Retinal pigment epithelial cell (primary cell): ENCODE results near the gene FURIN.

Source experiments
- DNase-seq: peaks from one replicate; pipeline ENCODE4 v3.0.0-alpha.2; 2010; ENCODE audit warnings: low read depth
- H3K4me3 ChIP-seq: 2 replicates; pipeline ENCODE4 v1.5.1; 2011; ENCODE audit warnings: mild to moderate bottlenecking, low read length, control low read depth, moderate library complexity
- TF ChIP-seq, protein P1 (sequence below): conservative IDR thresholded peaks from 2 replicates; pipeline ENCODE4 v1.5.1; 2011; ENCODE audit warnings: low read depth, low read length, control low read depth, inconsistent platforms

FURIN gene

DNA sequence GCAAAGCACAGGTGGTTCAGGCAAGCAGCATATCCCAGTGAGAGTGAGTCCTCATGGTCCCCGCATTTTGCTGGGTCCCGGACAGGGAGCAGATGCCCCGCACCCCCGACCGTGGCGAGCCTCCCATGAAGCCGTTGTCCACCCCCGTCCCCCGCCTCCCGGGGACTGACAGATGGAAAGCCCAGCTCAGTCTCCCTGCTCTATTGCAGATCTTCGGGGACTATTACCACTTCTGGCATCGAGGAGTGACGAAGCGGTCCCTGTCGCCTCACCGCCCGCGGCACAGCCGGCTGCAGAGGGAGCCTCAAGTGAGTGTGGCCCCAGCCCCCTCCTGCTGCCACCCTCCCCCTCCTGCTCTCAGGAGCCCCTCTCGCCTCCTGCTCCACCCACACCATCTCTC, 7.7 kb downstream of the FURIN start:
- DNase-seq: no peak
- TF ChIP-seq, protein P1, sequence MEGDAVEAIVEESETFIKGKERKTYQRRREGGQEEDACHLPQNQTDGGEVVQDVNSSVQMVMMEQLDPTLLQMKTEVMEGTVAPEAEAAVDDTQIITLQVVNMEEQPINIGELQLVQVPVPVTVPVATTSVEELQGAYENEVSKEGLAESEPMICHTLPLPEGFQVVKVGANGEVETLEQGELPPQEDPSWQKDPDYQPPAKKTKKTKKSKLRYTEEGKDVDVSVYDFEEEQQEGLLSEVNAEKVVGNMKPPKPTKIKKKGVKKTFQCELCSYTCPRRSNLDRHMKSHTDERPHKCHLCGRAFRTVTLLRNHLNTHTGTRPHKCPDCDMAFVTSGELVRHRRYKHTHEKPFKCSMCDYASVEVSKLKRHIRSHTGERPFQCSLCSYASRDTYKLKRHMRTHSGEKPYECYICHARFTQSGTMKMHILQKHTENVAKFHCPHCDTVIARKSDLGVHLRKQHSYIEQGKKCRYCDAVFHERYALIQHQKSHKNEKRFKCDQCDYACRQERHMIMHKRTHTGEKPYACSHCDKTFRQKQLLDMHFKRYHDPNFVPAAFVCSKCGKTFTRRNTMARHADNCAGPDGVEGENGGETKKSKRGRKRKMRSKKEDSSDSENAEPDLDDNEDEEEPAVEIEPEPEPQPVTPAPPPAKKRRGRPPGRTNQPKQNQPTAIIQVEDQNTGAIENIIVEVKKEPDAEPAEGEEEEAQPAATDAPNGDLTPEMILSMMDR: no peak

GRCh38 chr15:90876512-90877170, 8.3 kb downstream of the FURIN start:
- no peak for DNase-seq
- H3K4me3 ChIP-seq: no peak overlapping the region
- TF ChIP-seq, protein P1: no peak

More for the DNA sequence above, 7.7 kb downstream of the FURIN start:
- H3K4me3 ChIP-seq: no peak overlapping the region

- no peak overlapping the region for H3K4me3 ChIP-seq
- TF ChIP-seq, protein P1: no peak
- DNase-seq: no peak
These were observed 8.9 kb downstream of the FURIN start for GRCh38 chr15:90877315-90877714.

GRCh38 chr15:90877996-90878395, 9.6 kb downstream of the FURIN start:
- DNase-seq: no peak
- TF ChIP-seq, protein P1: no peak
- H3K4me3 ChIP-seq: no peak overlapping the region

GRCh38 chr15:90878660-90879059, 10.3 kb downstream of the FURIN start:
- TF ChIP-seq, protein P1: no peak
- DNase-seq: no peak
- no peak overlapping the region for H3K4me3 ChIP-seq

DNA sequence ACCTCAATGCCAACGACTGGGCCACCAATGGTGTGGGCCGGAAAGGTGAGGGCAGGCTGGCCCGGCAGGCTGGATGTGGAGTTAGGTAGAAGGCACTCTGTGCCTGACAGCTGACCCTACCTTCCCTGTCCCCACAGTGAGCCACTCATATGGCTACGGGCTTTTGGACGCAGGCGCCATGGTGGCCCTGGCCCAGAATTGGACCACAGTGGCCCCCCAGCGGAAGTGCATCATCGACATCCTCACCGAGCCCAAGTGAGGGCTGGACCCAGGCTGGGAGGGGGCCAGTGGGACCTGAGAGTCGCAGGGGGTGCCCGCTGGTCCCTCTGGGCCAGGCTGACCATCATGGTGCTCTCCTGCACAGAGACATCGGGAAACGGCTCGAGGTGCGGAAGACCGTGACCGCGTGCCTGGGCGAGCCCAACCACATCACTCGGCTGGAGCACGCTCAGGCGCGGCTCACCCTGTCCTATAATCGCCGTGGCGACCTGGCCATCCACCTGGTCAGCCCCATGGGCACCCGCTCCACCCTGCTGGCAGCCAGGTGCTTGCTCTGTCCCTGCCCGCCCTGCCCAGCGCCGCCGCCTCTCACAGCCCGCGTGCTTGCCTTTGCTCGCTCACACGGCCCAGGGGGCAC, 11.5 kb downstream of the FURIN start:
- H3K4me3 ChIP-seq: no peak overlapping the region
- no peak for DNase-seq
- TF ChIP-seq, protein P1: no peak

DNA sequence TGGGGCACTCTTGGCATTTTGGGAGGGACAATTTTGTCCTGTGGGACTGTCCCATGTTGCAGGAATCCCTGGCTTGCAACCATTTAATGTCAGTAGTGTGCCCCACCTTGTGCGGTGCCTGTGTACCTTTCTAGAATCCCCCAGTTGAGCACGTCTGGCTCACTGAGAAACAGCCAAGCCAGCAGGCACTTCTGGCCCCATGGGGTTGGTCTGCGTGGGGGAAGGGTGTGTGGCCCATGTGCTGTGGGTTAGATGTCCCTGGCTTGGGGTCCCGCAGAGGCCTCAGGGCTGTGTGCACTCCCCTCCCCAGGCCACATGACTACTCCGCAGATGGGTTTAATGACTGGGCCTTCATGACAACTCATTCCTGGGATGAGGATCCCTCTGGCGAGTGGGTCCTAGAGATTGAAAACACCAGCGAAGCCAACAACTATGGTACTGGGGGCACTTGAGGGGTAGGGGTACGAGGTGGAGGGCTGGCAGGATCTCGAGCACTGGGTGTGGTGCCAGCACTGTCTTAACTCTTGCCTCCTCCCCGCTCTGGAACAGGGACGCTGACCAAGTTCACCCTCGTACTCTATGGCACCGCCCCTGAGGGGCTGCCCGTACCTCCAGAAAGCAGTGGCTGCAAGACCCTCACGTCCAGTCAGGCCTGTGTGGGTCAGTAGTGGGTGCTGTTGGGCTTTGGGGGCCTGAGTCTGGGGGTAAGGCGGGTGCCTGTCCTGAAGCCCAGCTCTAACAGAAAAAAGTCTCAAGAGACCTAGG, 12.2 kb downstream of the FURIN start:
- no peak overlapping the region for H3K4me3 ChIP-seq
- TF ChIP-seq, protein P1: no peak
- DNase-seq: no peak
